Measurements from ENCODE around the gene BAMBI. TPM values are rescaled to one million over a fixed set of nuclear protein-coding genes. Genes with fewer than 3 reads are reported as not detected.

The BAMBI gene, protein sequence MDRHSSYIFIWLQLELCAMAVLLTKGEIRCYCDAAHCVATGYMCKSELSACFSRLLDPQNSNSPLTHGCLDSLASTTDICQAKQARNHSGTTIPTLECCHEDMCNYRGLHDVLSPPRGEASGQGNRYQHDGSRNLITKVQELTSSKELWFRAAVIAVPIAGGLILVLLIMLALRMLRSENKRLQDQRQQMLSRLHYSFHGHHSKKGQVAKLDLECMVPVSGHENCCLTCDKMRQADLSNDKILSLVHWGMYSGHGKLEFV
- total RNA-seq, result 32.5 TPM

DNA sequence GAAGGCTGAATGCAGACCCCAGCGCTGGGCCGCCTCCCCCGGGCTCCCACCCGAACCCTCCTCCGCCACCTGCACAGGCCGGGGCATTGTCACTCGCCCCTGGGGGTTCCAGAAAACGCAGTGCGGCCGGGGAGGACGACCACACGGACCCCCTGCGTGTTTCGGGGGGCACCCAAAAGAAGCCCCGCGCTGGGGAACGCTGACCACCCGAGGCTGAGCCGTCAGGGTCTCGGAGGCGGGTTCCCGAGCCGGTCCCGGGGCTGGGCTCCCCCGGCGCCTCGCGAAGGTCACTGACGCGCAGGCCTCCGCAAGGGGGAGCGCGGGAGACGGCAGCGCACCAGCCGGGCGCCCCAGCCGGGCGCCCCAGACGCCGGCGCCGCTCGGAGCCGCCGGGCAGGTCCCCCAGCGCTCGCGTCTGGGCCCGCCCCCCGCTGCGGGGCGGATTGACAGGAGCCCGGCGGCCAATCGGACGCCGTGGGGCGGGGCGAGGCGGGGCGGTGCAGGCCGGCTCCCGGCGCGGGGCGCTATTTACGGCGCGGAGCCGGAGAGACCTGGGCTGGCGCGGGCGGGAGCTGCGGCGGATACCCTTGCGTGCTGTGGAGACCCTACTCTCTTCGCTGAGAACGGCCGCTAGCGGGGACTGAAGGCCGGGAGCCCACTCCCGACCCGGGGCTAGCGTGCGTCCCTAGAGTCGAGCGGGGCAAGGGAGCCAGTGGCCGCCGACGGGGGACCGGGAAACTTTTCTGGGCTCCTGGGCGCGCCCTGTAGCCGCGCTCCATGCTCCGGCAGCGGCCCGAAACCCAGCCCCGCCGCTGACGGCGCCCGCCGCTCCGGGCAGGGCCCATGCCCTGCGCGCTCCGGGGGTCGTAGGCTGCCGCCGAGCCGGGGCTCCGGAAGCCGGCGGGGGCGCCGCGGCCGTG, at the start of gene BAMBI:
BAMBI (plus strand) TSS at position 554 of the 920 bp plus-strand sequence. CDS start 377 bp downstream, outside the sequence.

Small RNA genes within 50 kb of the gene (small RNA-seq; reads per million reads assigned to genes)
- gene RNU4ATAC6P (ENCODE audit: low replicate concordance) (not detected), gene RNU6-1067P (ENCODE audit: low replicate concordance) (not detected)

Other genes with a start within 250 kb of the BAMBI start
- 126 TPM for gene WAC, start 144.4 kb upstream of the BAMBI start, total RNA-seq

Measured in metanephros (tissue), 2 donors.